ENCODE measurements around the gene ISY1. TPM values are rescaled to one million over a fixed set of nuclear protein-coding genes. Genes with fewer than 3 reads are reported as not detected.
A peak's percentile ranks its signal among the peaks of the same experiment; 100 is the strongest.

The ISY1 gene
- total RNA-seq, 1 donor from 2014 or later: 31.4 TPM

DNA sequence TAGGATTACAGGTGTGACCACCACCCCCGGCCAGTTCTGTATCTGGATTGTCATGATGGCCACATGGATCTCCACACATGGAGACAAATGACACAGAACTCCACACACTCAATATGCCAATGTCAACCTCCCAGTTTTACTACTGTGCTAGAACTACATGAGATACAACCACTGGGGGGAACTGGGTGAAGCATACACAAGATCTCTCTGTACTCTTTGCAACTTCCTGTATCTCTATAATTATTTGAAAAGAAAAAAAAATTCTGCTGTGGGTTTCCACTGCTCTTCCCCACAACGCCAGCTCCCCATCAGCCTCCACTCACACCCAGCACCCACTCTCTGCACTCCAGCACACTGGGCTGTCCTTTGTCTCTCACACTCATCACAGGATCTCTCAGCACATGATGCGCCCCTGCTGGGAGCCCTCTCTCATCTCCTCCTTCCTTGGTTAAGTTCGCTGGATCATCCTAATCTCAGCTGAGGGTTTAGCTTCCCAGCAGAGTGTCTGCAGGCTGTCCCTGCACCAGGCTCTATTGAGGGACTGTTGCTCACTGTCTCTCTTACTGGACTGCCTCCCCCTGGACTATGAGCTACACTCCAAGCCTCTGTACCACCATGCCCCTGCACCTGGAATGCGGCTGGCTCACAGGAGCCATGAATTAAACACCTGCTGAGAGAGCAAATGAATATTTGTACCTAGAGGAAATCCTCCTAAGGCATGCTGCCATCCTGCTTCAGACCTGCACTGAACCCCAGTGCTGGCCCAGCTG is 28.6 kb downstream of the ISY1 start:
- Mint-ChIP-seq H3K36me3 (ENCODE audit: low read depth) (peaks cover 3% of the 10 kb centered on the region), H3K9me3 (no peaks in the 10 kb centered on the region)
- TF ChIP-seq CTCF (conservative IDR thresholded peaks at IDR 0.05): no peak

GRCh38 chr3:129131465-129132088 is 29.3 kb downstream of the ISY1 start:
- TF ChIP-seq CTCF (conservative IDR thresholded peaks at IDR 0.05): no peak
- Mint-ChIP-seq H3K36me3 (ENCODE audit: low read depth) (peaks cover 3% of the 10 kb centered on the region), H3K9me3 (no peaks in the 10 kb centered on the region), H3K4me3 (no peak overlapping the region), H3K27me3 (ENCODE audit: low read depth) (no peaks in the 10 kb centered on the region), H3K27ac (ENCODE audit: unreplicated experiment) (no peak overlapping the region), H3K4me1 (no peaks in the 10 kb centered on the region)
- no peak for DNase-seq (ENCODE audit: low read depth, low spot score)

More for the DNA sequence above, 28.6 kb downstream of the ISY1 start:
- no peak overlapping the region for H3K27ac Mint-ChIP-seq (ENCODE audit: unreplicated experiment)
- H3K27me3 Mint-ChIP-seq (ENCODE audit: low read depth): no peaks in the 10 kb centered on the region
- no peak for DNase-seq (ENCODE audit: low read depth, low spot score)
- H3K4me1 Mint-ChIP-seq: no peaks in the 10 kb centered on the region
- no peak overlapping the region for H3K4me3 Mint-ChIP-seq

DNA sequence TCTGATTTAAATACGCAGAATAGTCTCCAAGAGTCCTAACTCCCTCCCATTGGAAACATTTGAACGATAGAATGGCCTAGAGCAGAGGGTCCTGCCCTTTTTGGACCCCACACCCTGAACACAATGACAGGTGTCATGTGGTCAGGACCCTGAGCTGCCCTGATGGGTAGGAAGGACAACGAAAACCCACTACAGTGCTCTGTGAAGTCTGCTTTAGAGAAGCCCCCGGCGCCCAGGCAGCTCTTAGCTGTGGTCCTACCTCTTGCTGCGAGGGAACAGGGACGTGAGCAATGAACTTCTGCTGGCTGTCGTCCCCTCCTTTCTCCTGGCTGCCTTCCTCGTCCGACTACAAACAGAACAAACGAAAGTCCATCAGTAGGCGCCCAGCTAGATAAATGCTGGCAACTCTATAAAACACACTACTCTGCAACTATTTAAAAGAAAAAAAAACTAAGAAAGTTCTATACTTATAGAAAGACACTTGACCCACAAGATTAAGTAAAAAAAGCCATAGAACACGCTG is 30.5 kb downstream of the ISY1 start:
- H3K27me3 Mint-ChIP-seq (ENCODE audit: low read depth): no peaks in the 10 kb centered on the region
- H3K4me3 Mint-ChIP-seq: no peak overlapping the region
- DNase-seq (ENCODE audit: low read depth, low spot score): no peak
- H3K4me1 Mint-ChIP-seq: no peaks in the 10 kb centered on the region
- H3K36me3 Mint-ChIP-seq (ENCODE audit: low read depth): peaks cover 3% of the 10 kb centered on the region
- H3K9me3 Mint-ChIP-seq: no peaks in the 10 kb centered on the region
- H3K27ac Mint-ChIP-seq (ENCODE audit: unreplicated experiment): no peak overlapping the region
- no peak for TF ChIP-seq CTCF (conservative IDR thresholded peaks at IDR 0.05)

- H3K36me3 Mint-ChIP-seq (ENCODE audit: low read depth): no peaks in the 10 kb centered on the region
- H3K4me3 Mint-ChIP-seq: no peak overlapping the region
- DNase-seq (ENCODE audit: low read depth, low spot score): no peak
- no peaks in the 10 kb centered on the region for H3K9me3 Mint-ChIP-seq
- H3K27me3 Mint-ChIP-seq (ENCODE audit: low read depth): no peaks in the 10 kb centered on the region
- no peak for TF ChIP-seq CTCF (conservative IDR thresholded peaks at IDR 0.05)
- no peak overlapping the region for H3K27ac Mint-ChIP-seq (ENCODE audit: unreplicated experiment)
- no peaks in the 10 kb centered on the region for H3K4me1 Mint-ChIP-seq
Measured at GRCh38 chr3:129128357-129129155, 32.3 kb downstream of the ISY1 start.

DNA sequence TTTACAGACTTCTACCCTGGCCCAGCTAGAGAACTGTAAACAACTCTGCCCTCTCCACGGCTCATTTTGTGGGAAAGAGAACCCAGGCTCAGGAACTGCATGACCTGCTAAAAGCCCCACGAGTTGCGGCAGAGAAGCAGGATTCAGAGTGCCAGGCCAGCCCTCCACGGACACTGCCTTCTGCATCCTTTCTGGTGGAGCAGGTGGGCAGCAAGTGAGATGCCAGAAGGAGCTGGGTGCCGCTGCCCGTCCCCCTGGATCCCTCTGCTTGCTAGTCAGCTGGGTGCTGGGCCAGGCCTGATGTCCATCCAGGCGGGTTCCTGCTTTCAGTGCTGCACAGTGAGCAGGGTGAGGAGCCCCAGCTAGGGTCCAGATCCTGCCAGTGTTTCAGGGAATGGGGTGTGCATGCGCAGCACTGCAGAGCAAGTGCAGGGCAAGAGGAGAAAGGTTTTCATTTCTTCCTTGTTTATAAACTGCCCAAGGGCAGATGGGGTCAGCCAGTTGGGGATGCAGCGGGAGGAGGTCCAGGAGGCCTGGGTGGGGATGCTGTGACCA is 34.1 kb downstream of the ISY1 start:
- Mint-ChIP-seq H3K4me1 (peaks cover 4% of the 10 kb centered on the region), H3K36me3 (ENCODE audit: low read depth) (no peaks in the 10 kb centered on the region), H3K27ac (ENCODE audit: unreplicated experiment) (no peak overlapping the region), H3K27me3 (ENCODE audit: low read depth) (no peaks in the 10 kb centered on the region), H3K4me3 (peak overlapping the region; percentile 1), H3K9me3 (no peaks in the 10 kb centered on the region)
- DNase-seq (ENCODE audit: low read depth, low spot score): no peak
- no peak for TF ChIP-seq CTCF (conservative IDR thresholded peaks at IDR 0.05)

Measured in neural crest cell (in vitro differentiated cells).